Activated CD4-positive, alpha-beta memory T cell treated with anti-CD3 and anti-CD28 coated beads, Interleukin-2, amount 10 ng/mL, durations not matched to agents 7 days and 5 days (primary cell): ENCODE results near the gene GAS5. TPM values are rescaled to one million over a fixed set of nuclear protein-coding genes. Genes with fewer than 3 reads are reported as not detected.

Source experiments
- CTCF ChIA-PET: fragments of 350-600 bp; sonication (Branson Sonifier 250); formaldehyde crosslinking; loops from one replicate; lab custom pipeline; 2021; ENCODE audit warnings: antibody characterized with exemption, inconsistent platforms; lab: Charles Lee
- POLR2A ChIA-PET: fragments of 350-600 bp; sonication (Branson Sonifier 250); formaldehyde crosslinking; loops from one replicate; lab custom pipeline; 2021; ENCODE audit warnings: antibody characterized with exemption; lab: Charles Lee
- DNase-seq: peaks from one replicate; pipeline ENCODE4 v3.0.0-alpha.2; 2020
- H3K27ac Mint-ChIP-seq: one replicate; pipeline ENCODE4 v1.8.0; 2021; ENCODE audit warnings: mild to moderate bottlenecking, mixed read lengths
- H3K27me3 Mint-ChIP-seq: one replicate; pipeline ENCODE4 v1.8.0; 2021; ENCODE audit warnings: mixed read lengths
- H3K36me3 Mint-ChIP-seq: one replicate; pipeline ENCODE4 v1.8.0; 2021; ENCODE audit warnings: low read depth, mixed read lengths
- H3K4me1 Mint-ChIP-seq: one replicate; pipeline ENCODE4 v1.8.0; 2021; ENCODE audit warnings: mixed read lengths
- H3K4me3 Mint-ChIP-seq: one replicate; pipeline ENCODE4 v1.8.0; 2021; ENCODE audit warnings: mild to moderate bottlenecking, mixed read lengths
- H3K9me3 Mint-ChIP-seq: one replicate; pipeline ENCODE4 v1.8.0; 2021; ENCODE audit warnings: mixed read lengths
- total RNA-seq, 2 experiments: library from RNA; stranded (reverse); gene quantifications; one replicate each; pipeline ENCODE4 v1.2.3, GENCODE V29; 2021

Gene GAS5
- 100 to 1,000 TPM; 379 to 394 TPM for total RNA-seq

DNA sequence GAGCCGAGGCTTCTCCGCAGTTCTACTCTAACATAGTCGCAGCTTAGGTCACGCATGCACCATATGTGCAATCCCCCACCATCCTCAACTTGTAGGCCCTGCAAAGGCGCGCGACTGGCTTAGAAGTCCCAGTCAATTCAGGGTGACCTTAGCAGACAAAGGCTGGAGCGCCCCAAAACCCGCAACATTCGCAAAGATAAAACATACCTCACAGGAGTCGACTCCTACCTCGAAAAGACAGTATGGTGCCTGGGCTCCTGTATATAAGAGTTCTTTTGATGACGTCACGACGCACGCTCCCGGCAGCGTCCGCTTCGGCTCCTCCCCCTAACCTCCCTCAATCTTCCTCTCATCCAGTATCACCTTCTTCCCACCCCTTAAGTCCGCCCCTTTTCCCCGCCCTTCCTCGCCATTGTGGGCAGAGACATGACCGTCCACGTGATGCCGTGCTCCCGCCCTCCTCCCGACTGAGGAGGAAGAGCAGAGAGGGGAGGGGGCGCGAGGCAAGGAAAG is at the start of gene GAS5:
Gene GAS5 (minus strand): TSS at position 237 of the 513 bp plus-strand sequence.
- Mint-ChIP-seq H3K27me3 (no peaks in the 10 kb centered on the region), H3K36me3 (peaks cover 66% of the 10 kb centered on the region), H3K9me3 (no peaks in the 10 kb centered on the region), H3K4me3 (peak within 1 kb of the TSS; percentile 92), H3K4me1 (peaks cover 72% of the 10 kb centered on the region), H3K27ac (peak within 1 kb of the TSS; percentile 97)
- CTCF ChIA-PET = interaction anchor here (0.5 to 2.4 kb wide), 7 partner anchors 33 to 438 kb away, joined by 3 to 12 read pairs (median 3); partner anchors contain the start of genes CENPL and DARS2
- DNase-seq = peak; percentile 100
- POLR2A ChIA-PET = interaction anchor here (0.7 to 6.1 kb wide), 35 partner anchors 8 to 1335 kb away, joined by 3 to 139 read pairs (median 5); partner anchors contain the start of genes CENPL, DARS2, KLHL20 and PRDX6

DNA sequence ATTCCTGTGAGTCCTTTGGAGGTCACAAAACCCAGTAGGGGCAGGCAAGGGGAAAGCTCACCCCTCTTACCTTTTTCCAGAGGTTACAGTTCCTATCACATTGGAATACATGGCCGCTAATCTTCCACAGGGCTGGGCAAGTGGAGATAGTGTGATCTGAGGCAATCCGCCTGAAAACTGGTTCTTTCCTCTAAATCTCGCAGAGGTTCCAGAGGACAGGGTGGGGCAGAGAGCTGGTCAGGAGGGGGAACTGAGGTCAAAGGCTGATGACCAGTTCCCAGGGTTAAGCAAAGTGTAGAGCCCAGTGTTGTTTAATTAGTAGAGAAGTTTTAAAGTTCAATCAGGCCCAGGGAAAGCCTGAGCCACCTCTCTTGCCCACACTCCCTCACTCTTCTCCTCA is 49.4 kb upstream of the GAS5 start, which contains the start of gene SERPINC1:
Gene SERPINC1 (minus strand): TSS at position 179 of the 400 bp plus-strand sequence. CDS start 68 bp downstream, at position 111.
- ChIA-PET CTCF (no interaction called here), POLR2A (no interaction called here)
- no peak within 1 kb of the TSS for H3K4me3 Mint-ChIP-seq
- no peaks in the 10 kb centered on the region for H3K36me3 Mint-ChIP-seq
- H3K27me3 Mint-ChIP-seq = no peaks in the 10 kb centered on the region
- no peak for DNase-seq
- H3K9me3 Mint-ChIP-seq = no peaks in the 10 kb centered on the region
- no peaks in the 10 kb centered on the region for H3K4me1 Mint-ChIP-seq
- H3K27ac Mint-ChIP-seq = no peak within 1 kb of the TSS

DNA sequence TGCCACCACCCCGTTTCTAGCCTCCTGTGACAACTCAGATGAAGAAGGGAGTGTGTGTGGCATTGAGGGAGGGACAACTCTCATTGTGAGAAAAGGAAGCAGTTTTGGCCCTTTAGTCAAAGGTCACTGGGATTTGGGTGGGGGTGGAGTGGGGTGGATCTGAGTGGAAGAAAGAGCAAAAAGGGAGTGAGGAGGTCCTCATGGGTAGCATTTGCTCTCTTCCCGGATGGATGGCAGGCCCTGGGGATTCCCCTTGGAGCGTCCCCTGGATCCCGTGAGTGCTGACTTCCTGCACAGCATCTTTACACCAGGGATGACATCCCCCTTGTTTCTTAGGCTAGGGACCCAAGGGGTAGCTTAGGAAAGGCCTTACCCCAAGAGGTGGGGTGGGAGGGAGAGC is 48.9 kb upstream of the GAS5 start:
- Mint-ChIP-seq H3K4me3 (no peak overlapping the region), H3K36me3 (no peaks in the 10 kb centered on the region), H3K27ac (no peak overlapping the region), H3K9me3 (no peaks in the 10 kb centered on the region), H3K4me1 (no peaks in the 10 kb centered on the region), H3K27me3 (no peaks in the 10 kb centered on the region)
- CTCF ChIA-PET = no interaction called here
- POLR2A ChIA-PET = no interaction called here
- no peak for DNase-seq

DNA sequence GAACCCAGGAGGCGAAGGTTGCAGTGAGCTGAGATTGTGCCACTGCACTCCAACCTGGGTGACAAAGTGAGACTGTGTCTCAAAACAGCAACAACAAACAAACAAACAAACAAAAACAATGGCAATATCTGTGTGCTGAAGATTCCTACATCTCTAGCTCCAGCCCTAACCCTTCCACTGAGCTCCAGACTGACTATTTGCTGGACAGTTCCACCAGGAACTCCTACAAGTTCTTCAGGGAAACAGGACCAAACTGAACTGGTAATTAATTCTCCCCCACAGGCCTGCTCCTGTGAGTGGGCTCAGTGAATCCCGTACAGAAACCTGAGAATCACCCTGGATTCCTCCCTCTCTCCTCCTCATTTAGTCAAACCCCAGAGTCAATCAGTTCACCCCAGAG is 47.8 kb upstream of the GAS5 start:
- Mint-ChIP-seq H3K4me3 (no peak overlapping the region), H3K9me3 (no peaks in the 10 kb centered on the region), H3K4me1 (no peaks in the 10 kb centered on the region), H3K27me3 (no peaks in the 10 kb centered on the region), H3K36me3 (no peaks in the 10 kb centered on the region), H3K27ac (no peak overlapping the region)
- ChIA-PET POLR2A (no interaction called here), CTCF (interaction anchor here (0.6 kb wide), 1 partner anchor 496 kb away, joined by 3 read pairs; no protein-coding TSS in a partner anchor)
- no peak for DNase-seq

DNA sequence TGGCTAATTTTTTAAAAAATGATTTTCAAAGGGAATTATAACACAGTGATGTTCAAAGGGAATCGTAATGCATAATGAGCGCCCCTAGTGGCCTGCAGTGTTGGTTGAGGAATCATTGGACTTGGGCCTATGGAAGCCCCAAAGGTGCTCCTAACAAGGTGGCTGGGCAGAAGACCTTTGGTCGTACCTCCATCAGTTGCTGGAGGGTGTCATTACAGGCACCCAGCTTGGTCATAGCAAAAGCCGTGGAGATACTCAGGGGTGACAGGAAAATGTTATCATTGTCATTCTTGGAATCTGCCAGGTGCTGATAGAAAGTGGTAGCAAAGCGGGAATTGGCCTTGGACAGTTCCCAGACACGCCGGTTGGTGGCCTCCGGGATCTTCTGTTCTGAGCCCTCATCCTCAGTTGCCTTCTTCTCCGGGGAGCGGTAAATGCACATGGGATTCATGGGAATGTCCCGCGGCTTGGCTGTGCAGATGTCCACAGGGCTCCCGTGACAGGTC is 46.6 kb upstream of the GAS5 start:
- H3K36me3 Mint-ChIP-seq = no peaks in the 10 kb centered on the region
- no peaks in the 10 kb centered on the region for H3K4me1 Mint-ChIP-seq
- ChIA-PET POLR2A (interaction anchor here (0.7 kb wide), 1 partner anchor 41 kb away, joined by 3 read pairs; no protein-coding TSS in a partner anchor), CTCF (interaction anchor here (1.3 kb wide), 1 partner anchor 12 kb away, joined by 3 read pairs; no protein-coding TSS in a partner anchor)
- H3K27ac Mint-ChIP-seq = no peak overlapping the region
- no peaks in the 10 kb centered on the region for H3K27me3 Mint-ChIP-seq
- H3K9me3 Mint-ChIP-seq = no peaks in the 10 kb centered on the region
- peak; percentile 21 for DNase-seq
- H3K4me3 Mint-ChIP-seq = no peak overlapping the region

DNA sequence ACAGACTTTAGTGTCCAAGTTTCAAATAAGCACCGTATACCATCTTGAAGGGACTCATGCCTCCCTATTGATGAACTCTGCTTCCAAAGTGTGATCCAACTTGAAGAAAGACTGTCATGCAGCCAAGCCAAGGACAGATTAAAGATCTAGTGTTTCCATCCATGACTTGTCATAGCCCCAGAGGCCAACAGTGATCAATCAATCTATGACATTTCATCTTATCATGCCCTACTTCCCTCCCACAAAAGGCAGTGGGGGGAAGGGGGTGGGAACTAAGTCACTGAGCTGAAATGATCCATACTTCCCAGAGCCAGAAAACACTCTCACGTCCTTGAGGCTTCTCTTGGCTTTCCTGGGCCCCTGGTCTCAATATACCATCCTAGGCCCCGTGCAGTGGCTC is 45.3 kb upstream of the GAS5 start:
- POLR2A ChIA-PET = no interaction called here
- Mint-ChIP-seq H3K4me3 (no peak overlapping the region), H3K4me1 (no peaks in the 10 kb centered on the region), H3K27me3 (no peaks in the 10 kb centered on the region), H3K27ac (no peak overlapping the region), H3K9me3 (no peaks in the 10 kb centered on the region), H3K36me3 (no peaks in the 10 kb centered on the region)
- no peak for DNase-seq
- CTCF ChIA-PET = interaction anchor here (0.7 to 1.1 kb wide), 2 partner anchors 40 to 45 kb away, joined by 3 read pairs; partner anchors contain the start of genes GAS5 and ZBTB37

DNA sequence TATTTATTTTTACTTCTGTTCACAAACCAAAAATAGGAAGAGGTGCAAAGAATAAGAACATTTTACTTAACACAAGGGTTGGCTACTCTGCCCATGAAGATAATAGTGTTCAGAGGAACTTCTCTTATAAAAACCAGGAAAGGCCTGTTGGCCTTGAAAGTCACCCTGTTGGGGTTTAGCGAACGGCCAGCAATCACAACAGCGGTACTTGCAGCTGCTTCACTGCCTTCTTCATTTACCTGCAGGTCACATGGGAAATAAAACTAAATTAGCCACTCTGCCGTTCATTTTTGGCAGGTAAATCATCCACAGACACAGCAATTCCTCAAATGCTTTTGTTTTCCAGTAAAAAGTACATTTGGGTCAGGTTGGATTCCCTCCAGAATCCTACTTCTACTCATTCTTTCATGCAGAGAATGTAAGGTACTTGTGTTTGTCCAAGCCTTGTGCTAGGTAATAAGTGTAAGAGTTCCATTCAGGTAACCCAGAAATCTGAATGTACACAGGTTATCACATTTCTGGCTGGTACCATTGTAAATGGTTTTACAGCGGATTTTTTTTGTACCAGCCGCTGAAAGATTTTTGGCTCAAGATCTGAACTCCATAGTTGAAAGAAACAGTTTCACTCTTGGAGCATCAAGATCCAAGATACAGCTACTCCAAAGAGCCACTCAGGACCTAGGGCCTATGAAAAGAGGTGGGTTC is 36.2 kb upstream of the GAS5 start:
- CTCF ChIA-PET = no interaction called here

DNA sequence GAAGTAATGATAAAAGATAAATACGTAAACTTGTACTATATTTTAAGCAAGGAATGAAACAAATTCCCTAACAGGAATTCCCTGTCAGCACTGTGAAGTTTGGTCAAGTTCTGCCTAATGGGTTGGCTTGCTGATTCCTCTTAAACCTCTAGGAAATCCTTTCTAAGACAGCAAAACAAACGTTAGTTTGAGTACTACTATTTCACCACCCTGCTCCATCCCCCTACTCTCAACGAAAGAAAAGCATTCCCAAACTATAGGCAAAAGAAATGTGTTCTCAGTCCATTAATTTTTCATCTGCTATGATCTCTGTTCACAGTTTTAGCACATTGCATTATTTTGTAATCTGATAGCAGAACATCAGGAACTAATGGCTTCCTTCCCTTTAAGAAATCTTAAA is 33.2 kb upstream of the GAS5 start:
- CTCF ChIA-PET = no interaction called here
- Mint-ChIP-seq H3K4me3 (no peak overlapping the region), H3K4me1 (peaks cover 6% of the 10 kb centered on the region), H3K36me3 (peaks cover 3% of the 10 kb centered on the region), H3K9me3 (no peaks in the 10 kb centered on the region), H3K27ac (no peak overlapping the region), H3K27me3 (no peaks in the 10 kb centered on the region)
- no peak for DNase-seq
- POLR2A ChIA-PET = no interaction called here

More for the DNA sequence above, 36.2 kb upstream of the GAS5 start:
- no peak overlapping the region for H3K4me3 Mint-ChIP-seq
- POLR2A ChIA-PET = no interaction called here
- H3K27me3 Mint-ChIP-seq = no peaks in the 10 kb centered on the region
- H3K9me3 Mint-ChIP-seq = no peaks in the 10 kb centered on the region
- H3K36me3 Mint-ChIP-seq = peaks cover 3% of the 10 kb centered on the region
- H3K27ac Mint-ChIP-seq = no peak overlapping the region
- H3K4me1 Mint-ChIP-seq = peaks cover 6% of the 10 kb centered on the region
- DNase-seq = no peak

DNA sequence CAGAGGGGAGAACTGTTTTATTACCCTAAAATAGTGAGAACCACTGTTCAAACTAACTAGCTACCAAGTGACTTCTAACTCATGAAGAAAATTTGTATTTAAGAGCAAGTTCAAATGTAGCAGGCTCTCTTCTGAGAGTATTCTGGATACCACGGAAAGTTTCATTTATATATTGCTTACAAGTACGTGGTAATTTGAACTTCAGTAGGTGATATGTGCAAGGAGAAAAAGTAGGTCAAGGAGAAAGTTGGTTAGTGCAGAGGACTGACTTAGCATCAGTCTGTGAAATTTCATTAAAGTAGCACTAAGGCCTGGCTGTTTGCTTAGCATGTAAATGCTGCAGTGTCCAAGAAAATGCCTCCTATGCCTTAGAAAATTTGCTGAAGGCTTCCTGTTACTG is 32.6 kb upstream of the GAS5 start:
- Mint-ChIP-seq H3K36me3 (no peaks in the 10 kb centered on the region), H3K27me3 (no peaks in the 10 kb centered on the region), H3K4me1 (peaks cover 6% of the 10 kb centered on the region), H3K27ac (no peak overlapping the region), H3K4me3 (no peak overlapping the region), H3K9me3 (no peaks in the 10 kb centered on the region)
- no peak for DNase-seq
- ChIA-PET CTCF (no interaction called here), POLR2A (no interaction called here)

DNA sequence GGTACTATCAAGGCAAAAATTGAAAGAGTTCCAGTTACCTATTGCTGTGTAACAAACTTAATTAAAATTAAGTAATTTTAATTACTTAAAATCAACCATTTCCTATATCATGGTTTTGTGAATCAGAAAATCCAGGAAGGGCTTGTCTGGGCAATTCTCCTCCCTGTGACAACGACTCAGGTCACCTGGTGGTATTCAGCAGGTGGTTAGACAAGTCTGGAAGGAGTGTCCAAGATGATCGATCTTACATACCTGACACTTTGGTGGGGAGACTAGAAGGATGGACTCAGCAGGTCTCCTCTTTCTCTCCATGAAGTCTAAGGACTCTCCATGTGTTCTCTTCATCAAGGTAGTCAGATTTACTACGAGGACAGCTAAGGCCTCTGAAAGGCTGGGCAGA is 26.4 kb upstream of the GAS5 start:
- no peak for DNase-seq
- no peaks in the 10 kb centered on the region for H3K27me3 Mint-ChIP-seq
- CTCF ChIA-PET = no interaction called here
- H3K27ac Mint-ChIP-seq = no peak overlapping the region
- no peaks in the 10 kb centered on the region for H3K4me1 Mint-ChIP-seq
- POLR2A ChIA-PET = interaction anchor here (1.8 kb wide), 1 partner anchor 26 kb away, joined by 7 read pairs; the partner anchor contains the start of genes GAS5 and ZBTB37
- H3K36me3 Mint-ChIP-seq = peaks cover 24% of the 10 kb centered on the region
- H3K4me3 Mint-ChIP-seq = no peak overlapping the region
- no peaks in the 10 kb centered on the region for H3K9me3 Mint-ChIP-seq

DNA sequence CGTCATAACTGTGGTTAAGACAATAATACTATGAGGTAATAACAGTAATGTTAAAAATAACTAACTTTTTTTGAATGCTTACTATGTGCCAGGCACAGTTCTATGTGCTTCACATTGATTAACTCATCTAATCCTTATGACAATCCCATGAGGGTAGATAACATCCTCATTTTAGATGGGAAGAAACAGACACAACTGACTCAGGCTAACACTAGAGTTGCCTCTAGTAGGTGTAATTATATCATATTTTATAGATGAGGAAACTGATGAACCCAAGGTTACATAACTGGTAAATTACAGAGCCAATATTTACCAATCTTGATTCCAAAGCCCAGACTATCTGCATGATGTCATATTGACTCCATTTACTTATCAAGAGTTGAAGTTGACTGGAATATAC is 25.8 kb upstream of the GAS5 start:
- Mint-ChIP-seq H3K36me3 (peaks cover 26% of the 10 kb centered on the region), H3K27ac (no peak overlapping the region), H3K9me3 (no peaks in the 10 kb centered on the region), H3K4me1 (no peaks in the 10 kb centered on the region), H3K4me3 (no peak overlapping the region), H3K27me3 (no peaks in the 10 kb centered on the region)
- POLR2A ChIA-PET = interaction anchor here (0.6 kb wide), 1 partner anchor 25 kb away, joined by 3 read pairs; the partner anchor contains the start of gene ZBTB37
- CTCF ChIA-PET = no interaction called here
- no peak for DNase-seq

DNA sequence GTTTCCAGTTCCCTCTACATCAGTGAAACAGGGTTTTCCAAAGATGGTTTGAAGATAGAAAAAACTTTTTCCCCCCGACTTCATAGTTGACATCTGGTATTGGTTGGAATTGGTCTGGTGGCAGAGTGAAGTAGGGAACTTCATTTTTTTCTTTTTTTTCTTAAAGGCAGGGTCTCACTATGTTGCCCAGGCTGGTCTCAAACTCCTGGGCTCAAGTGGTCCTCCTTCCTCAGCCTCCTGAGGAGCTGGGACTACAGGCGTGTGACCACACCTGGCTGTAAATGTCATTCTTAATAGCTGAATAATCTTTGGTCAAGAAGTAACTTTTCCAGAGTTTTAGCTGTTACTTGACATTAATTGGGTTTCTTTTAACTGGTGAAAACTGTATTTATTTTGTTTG is 22.1 kb upstream of the GAS5 start:
- Mint-ChIP-seq H3K27ac (no peak overlapping the region), H3K4me3 (no peak overlapping the region), H3K9me3 (no peaks in the 10 kb centered on the region), H3K27me3 (no peaks in the 10 kb centered on the region), H3K4me1 (peaks cover 4% of the 10 kb centered on the region), H3K36me3 (peaks cover 51% of the 10 kb centered on the region)
- DNase-seq = no peak
- CTCF ChIA-PET = no interaction called here
- POLR2A ChIA-PET = no interaction called here

DNA sequence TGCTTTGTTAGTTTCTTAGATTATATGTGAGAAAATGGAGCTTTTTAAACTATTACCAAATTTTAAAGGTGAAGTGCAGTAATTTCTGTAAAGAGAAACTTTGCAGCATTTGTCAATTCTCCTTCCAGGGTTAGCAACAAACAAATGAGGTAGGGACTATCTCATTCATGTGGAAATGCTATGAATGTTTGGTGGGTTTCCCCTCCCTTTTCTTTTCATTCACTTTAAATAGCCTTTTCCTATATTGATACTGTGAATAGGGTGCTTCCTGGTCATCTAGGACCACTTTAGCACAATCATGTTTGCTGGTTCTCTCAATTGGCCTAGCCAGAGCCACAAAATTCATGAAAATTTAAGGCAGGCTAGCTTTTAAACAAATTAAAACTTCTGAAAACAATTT is 21.0 kb upstream of the GAS5 start:
- DNase-seq = no peak
- Mint-ChIP-seq H3K4me1 (peaks cover 4% of the 10 kb centered on the region), H3K9me3 (no peaks in the 10 kb centered on the region), H3K4me3 (no peak overlapping the region), H3K27ac (no peak overlapping the region), H3K36me3 (peaks cover 48% of the 10 kb centered on the region), H3K27me3 (no peaks in the 10 kb centered on the region)
- ChIA-PET POLR2A (interaction anchor here (0.8 to 1.4 kb wide), 3 partner anchors 12 to 21 kb away, joined by 3 to 4 read pairs (median 3); partner anchors contain the start of gene ZBTB37), CTCF (no interaction called here)
